GM12892 (cell line): ENCODE measurements around the gene ATOSA.

Experiments
- POLR2A ChIP-seq: IDR thresholded peaks from 2 replicates; pipeline ENCODE4 v1.6.1; 2011; ENCODE audit warnings: low read depth, low read length, control low read depth
- POLR2AphosphoS5 ChIP-seq: IDR thresholded peaks from 2 replicates; pipeline ENCODE4 v1.6.1; 2011; ENCODE audit warnings: low read depth, low read length, control low read depth

DNA sequence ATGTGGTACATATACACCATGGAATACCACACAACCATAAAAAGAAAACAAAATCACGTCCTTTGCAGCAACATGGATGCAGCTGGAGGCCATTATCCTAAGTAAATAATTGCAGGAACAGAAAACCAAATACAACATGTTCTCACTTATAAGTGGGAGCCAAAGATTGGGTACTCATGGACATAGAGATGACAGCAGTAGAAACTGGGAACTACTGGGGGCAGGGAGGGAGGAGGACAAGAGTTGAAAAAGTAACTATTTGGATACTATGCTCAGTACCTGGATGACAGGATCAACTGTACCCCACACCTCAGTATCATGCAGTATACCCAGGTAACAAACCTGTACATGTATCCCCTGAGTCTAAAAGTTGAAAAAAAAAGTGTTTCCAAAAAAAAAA lies 23.2 kb upstream of the ATOSA start:
- TF ChIP-seq POLR2AphosphoS5 (no peak), POLR2A (no peak)
